Nucleus accumbens (tissue), 56 donors: ENCODE data around the gene CRISPLD2.
"Not testable (repeated sequence)": the region's sequence is repeated elsewhere in the genome, so short reads cannot be mapped to it uniquely, and the experiment has no call there.

Source experiments
- DNase-seq, 56 donors: peaks; one replicate each; lab custom pipeline; 2025; lab: John Stamatoyannopoulos, UW

The CRISPLD2 gene

GRCh38 chr16:84821179-84821578 is 1.4 kb downstream of the CRISPLD2 start:
- DNase-seq, result no peak

GRCh38 chr16:84821728-84822689 is 2.2 kb downstream of the CRISPLD2 start:
- DNase-seq, result no peak

DNA sequence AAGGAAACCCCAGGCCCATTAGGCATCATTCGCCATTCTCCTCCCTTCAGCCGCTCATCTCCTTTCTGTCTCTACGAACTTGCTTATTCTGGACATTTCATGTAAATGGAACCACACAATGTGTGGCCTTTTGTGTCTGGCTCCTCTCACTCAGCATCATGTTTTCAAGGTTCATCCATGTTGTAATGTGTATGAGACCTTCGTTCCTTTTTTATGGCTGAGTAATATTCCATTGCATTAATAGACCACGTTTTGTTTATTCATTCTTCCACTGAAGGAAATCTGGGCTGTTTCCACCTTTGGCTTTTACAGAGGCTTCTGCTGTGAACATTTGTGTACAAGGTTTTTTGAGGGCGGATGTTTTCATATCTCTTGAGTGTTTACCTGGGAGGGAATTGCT is 3.2 kb downstream of the CRISPLD2 start:
- no peak for DNase-seq

- no peak for DNase-seq
Observed at GRCh38 chr16:84823484-84823883, 3.7 kb downstream of the CRISPLD2 start.

GRCh38 chr16:84823926-84824325 is 4.1 kb downstream of the CRISPLD2 start:
- DNase-seq, result no peak

DNA sequence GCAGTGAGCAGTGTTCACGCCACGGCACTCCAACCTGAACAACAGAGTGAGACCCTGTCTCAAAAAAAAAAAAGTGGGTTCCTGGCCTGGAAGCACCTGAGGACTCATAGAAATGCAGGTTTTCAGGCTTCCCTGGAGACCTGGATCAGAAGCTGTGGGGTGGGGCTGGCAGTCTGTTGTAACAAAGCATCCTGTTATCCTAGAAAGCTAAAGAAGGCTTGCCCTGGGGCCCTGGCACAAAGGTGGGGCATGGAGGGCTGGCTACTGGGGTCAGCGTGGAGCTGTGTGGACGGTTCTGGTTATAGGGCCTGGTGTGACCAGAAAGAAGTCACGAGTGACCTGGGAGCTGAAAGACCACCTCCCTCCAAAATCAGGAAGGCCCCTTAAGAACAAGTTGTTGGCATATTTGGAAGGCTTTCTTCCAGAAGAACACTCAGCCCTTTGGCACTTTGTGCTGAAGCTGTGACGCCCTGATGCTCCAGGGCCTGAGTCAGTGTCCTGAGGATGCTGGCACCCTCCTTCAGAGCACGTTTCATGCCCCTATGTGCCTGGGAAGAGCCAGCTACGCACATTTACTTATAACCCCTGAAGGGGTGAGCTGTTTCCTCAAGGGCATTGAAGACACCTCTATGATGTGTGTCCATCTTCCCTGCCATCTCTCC is 6.2 kb downstream of the CRISPLD2 start:
- DNase-seq, result no peak

- peak in 1 of 56 donors; percentile 2 for DNase-seq
Observed at GRCh38 chr16:84826558-84826941, 6.8 kb downstream of the CRISPLD2 start.

- no peak for DNase-seq
Observed at GRCh38 chr16:84827131-84827574, 7.4 kb downstream of the CRISPLD2 start.

DNA sequence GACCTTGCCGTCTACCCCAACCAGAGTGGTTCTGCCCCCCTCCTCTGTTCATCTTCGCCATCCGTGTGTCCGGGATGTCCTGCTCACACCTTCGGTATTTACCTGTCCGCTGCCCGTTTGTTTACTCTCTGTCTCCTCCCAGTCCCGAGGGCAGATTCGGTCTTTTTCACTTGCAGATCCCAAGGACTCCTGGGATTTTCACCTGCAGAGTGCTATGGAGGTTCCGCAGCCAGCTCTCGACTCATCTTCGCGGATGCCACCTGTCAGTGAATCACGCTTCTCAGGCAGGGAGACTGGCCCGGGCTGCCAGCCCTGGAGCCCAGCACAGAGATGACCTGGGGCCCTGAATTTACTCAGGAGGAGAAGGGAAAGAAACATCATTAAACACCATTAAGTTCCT is 8.1 kb downstream of the CRISPLD2 start:
- no peak for DNase-seq

- DNase-seq, result no peak
Observed at GRCh38 chr16:84828322-84828721, 8.5 kb downstream of the CRISPLD2 start.

DNA sequence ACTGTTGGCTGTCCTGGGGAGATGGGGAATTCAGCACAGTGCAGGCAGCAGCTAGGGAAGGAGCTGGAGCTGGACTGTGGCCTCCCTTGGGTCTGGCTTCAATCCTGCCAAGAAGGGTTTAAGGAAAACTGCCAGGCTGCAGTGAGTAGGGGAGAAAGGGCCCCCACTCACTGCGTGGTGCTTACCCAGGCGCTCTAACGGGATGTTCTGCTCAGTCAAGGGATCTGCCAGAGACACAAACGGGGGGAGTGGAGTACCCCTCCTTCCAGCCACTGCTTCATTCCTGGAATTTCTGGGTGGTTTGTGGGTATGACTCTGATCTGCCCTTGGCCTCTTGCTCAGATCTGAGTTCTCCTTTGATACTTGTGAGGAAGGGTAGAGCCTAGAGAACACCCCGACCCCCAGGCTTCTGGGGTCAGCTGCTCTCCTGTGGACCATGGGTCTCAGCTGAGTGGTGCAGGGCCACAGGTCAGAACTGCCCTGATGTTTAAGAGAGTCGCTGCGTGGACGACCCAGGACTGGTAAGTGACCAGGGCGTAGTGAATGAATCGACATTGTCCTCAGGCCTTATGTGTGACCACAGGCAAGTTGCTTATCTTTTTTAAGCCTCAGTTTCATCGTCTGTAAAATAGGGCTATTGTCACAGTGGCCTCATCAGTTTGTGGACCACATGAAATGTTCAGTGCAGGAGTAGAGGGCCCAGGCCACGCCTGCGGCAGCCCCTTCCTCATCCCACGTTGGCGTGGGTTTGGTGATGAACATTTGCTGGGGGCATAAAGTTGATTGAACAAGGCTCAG is 9.6 kb downstream of the CRISPLD2 start:
- peak in 8 of 56 donors; percentile 8 to 43 (median 21) for DNase-seq

- DNase-seq, result no peak
Observed at GRCh38 chr16:84830765-84831384, 11.1 kb downstream of the CRISPLD2 start.

GRCh38 chr16:84831728-84832127 is 11.9 kb downstream of the CRISPLD2 start:
- DNase-seq, result not testable (repeated sequence)

- DNase-seq, result no peak
Observed at GRCh38 chr16:84832488-84833143, 12.8 kb downstream of the CRISPLD2 start.

DNA sequence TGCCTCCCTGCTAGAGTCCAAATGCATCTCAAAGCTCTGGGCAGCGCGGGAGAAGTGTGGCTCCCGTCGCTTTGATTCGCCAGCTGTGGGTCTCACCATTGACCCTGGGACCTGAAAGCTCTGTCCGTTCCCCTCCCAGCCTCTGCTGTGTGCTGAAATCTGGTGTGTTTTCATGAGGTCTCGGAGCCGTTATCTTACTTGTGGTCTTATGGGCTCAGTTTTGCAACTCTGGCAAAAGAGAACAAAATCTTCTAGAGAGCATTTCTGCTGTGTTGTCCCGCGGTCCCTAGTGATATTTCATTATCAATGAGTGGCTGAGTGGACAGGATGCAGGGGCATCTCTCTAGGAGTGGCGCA is 13.3 kb downstream of the CRISPLD2 start:
- DNase-seq, result no peak

GRCh38 chr16:84833542-84834402 is 14.0 kb downstream of the CRISPLD2 start:
- no peak for DNase-seq

DNA sequence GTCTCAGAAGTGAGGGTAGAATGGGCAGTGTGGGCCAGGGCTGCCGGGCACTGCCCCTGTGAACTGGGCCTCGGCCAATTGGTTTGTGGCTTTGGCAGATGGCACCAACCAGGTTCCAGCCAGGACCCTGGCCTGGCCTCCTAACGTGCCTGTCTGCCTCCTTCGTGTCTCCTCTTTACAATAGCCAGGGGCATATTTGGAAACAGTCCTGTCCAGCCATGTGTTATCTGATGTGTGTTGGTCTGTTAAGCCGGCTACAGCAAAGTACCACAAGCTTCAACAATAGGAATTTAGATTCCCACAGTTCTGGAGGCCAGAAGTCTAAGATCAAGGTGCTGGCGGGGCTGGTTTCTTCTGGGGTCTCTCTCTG is 14.6 kb downstream of the CRISPLD2 start:
- DNase-seq, result no peak

- peak in 5 of 56 donors; percentile 7 to 14 (median 12) for DNase-seq
Observed at GRCh38 chr16:84836234-84836647, 16.5 kb downstream of the CRISPLD2 start.

DNA sequence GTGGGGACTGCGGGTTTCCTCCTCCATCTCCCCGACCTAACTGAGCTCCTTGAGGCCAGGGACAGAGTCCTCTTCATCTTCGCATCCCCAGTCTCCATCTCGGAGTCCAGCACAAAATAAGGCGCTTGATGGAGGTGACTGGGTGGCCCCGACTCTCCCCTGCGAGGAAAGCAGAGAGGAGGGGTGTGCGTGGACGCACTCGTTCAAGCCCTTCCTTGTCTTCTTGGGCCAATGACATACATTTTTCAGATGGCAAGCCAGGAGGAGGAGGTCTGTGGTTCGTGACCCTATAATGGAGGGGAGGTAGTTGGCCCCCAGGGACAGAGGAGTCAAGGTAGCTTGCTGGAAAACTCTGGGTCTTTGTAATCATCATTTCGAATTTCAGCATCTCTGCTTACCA is 17.2 kb downstream of the CRISPLD2 start:
- DNase-seq, result no peak
